SU-DHL-6 (cell line): ENCODE data around the gene ARHGAP10.

Experiments used
- EZH2phosphoT487 ChIP-seq: fragments of 200-600 bp; sonication (generic), shearing (Covaris generic); conservative IDR thresholded peaks from 2 replicates; pipeline ENCODE4 v1.6.1; 2018; ENCODE audit warnings: mild to moderate bottlenecking, antibody characterized with exemption, low read length, moderate library complexity, mixed read lengths
- TF ChIP-seq, protein P1 (sequence below): fragments of 200-600 bp; sonication (generic); IDR thresholded peaks from one replicate; pipeline ENCODE4 v1.5.1; 2017; ENCODE audit warnings: antibody characterized with exemption, mild to moderate bottlenecking, low read length, moderate library complexity; ENCODE audit not compliant: insufficient read depth, poor library complexity, severe bottlenecking

DNA sequence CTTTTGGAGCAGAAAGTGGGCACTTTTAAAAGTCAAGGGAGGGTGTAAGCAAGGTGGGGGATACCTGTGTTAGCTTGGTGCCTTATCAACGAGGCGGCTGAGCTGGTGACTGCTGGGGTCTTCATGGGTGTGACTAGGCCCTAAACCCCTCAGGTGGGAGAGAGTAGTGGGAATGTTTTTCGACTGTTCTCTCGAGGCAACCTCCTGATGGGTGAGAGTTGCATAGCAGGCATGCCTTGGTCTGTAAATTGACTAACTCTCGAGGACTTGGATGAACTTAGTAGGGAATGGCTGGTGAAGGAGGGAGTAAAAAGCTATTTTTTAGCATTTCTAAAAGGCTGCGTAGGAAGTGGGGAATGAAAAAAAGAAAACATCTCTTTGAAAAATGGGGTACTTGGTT, 80.0 kb downstream of the ARHGAP10 start:
- TF ChIP-seq, protein P1, sequence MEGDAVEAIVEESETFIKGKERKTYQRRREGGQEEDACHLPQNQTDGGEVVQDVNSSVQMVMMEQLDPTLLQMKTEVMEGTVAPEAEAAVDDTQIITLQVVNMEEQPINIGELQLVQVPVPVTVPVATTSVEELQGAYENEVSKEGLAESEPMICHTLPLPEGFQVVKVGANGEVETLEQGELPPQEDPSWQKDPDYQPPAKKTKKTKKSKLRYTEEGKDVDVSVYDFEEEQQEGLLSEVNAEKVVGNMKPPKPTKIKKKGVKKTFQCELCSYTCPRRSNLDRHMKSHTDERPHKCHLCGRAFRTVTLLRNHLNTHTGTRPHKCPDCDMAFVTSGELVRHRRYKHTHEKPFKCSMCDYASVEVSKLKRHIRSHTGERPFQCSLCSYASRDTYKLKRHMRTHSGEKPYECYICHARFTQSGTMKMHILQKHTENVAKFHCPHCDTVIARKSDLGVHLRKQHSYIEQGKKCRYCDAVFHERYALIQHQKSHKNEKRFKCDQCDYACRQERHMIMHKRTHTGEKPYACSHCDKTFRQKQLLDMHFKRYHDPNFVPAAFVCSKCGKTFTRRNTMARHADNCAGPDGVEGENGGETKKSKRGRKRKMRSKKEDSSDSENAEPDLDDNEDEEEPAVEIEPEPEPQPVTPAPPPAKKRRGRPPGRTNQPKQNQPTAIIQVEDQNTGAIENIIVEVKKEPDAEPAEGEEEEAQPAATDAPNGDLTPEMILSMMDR, result no peak
- no peak for TF ChIP-seq EZH2phosphoT487
